Endothelial cell of umbilical vein (primary cell): ENCODE results near the gene SMAD5. TPM values are rescaled to one million over a fixed set of nuclear protein-coding genes. Genes with fewer than 3 reads are reported as not detected.

ENCODE experiments used
- BruUV-seq: library from RNA; stranded (reverse); fragments of 400-500 nt; replicated peaks from 2 replicates; lab custom pipeline; 2021; lab: Mats Ljungman, UMichigan
- CTCF ChIA-PET: fragments of 300-600, 350-600 bp; sonication (Branson Sonifier 250); formaldehyde crosslinking; loops from one replicate; lab custom pipeline; 2021; ENCODE audit warnings: antibody characterized with exemption, inconsistent platforms; lab: Charles Lee
- POLR2A ChIA-PET: fragments of 300-600, 350-600 bp; sonication (Branson Sonifier 250); formaldehyde crosslinking; loops from one replicate; lab custom pipeline; 2021; ENCODE audit warnings: antibody characterized with exemption, inconsistent platforms; lab: Charles Lee
- DNase-seq: peaks from one replicate; pipeline ENCODE4 v3.0.0-alpha.2; 2011; ENCODE audit warnings: low read depth, low spot score
- FAIRE-seq: peaks from 2 replicates; lab custom pipeline; 2011; peaks lifted over from hg19 to GRCh38; lab: Jason Lieb, UNC
- H2AFZ ChIP-seq: 2 replicates; pipeline ENCODE4 v1.6.0; 2012; ENCODE audit warnings: low read depth, low read length, control low read depth, inconsistent platforms
- H3K27ac ChIP-seq: 2 replicates; pipeline ENCODE4 v1.5.1; 2011; ENCODE audit warnings: low read depth, mild to moderate bottlenecking, control low read depth, low read length, moderate library complexity; ENCODE audit not compliant: insufficient read depth
- H3K27me3 ChIP-seq, 2 experiments: 2 replicates each; pipeline versions ENCODE4 v1.6.0 to v1.6.1; 2011; ENCODE audit warnings: low read length in 2 of 2, mixed read lengths in 1 of 2; ENCODE audit not compliant: control insufficient read depth in 2 of 2, insufficient read depth in 2 of 2
- H3K36me3 ChIP-seq, 2 experiments: 2 replicates in 1 of 2; 3 replicates in 1 of 2; pipeline ENCODE4 v1.5.1; 2011; ENCODE audit warnings: low read length in 2 of 2, mild to moderate bottlenecking in 1 of 2, moderate library complexity in 1 of 2; ENCODE audit not compliant: control insufficient read depth in 2 of 2, insufficient read depth in 2 of 2; ENCODE audit errors: extremely low read depth in 1 of 2
- H3K4me1 ChIP-seq: 3 replicates; pipeline ENCODE4 v1.5.1; 2011; ENCODE audit warnings: mild to moderate bottlenecking, low read length; ENCODE audit not compliant: control insufficient read depth, insufficient read depth; ENCODE audit errors: extremely low read depth
- H3K4me2 ChIP-seq: 2 replicates; pipeline ENCODE4 v1.6.1; 2011; ENCODE audit warnings: low read length, control low read depth, mixed read lengths; ENCODE audit not compliant: insufficient read depth
- H3K4me3 ChIP-seq, 3 experiments: fragments of 200-600 bp in 1 of 3; sonication (generic), shearing (Covaris generic) in 1 of 3; replicated peaks in 1 of 3; 2 replicates each; pipeline ENCODE4 v1.5.1; 2011 to 2016; ENCODE audit warnings: control low read depth in 3 of 3, low read length in 3 of 3, mild to moderate bottlenecking in 2 of 3, inconsistent platforms in 1 of 3, low read depth in 1 of 3, moderate library complexity in 1 of 3; ENCODE audit not compliant: insufficient read depth in 1 of 3
- H3K79me2 ChIP-seq: 2 replicates; pipeline ENCODE4 v1.6.0; 2012; ENCODE audit warnings: low read length, inconsistent platforms; ENCODE audit not compliant: control insufficient read depth, insufficient read depth
- H3K9ac ChIP-seq: replicated peaks from 2 replicates; pipeline ENCODE3; 2011; ENCODE audit warnings: low read length, control low read depth; ENCODE audit not compliant: insufficient read depth; ENCODE audit errors: extremely low read depth
- H3K9me1 ChIP-seq: replicated peaks from 3 replicates; pipeline ENCODE4 v1.6.0; 2011; ENCODE audit warnings: mild to moderate bottlenecking, low read length; ENCODE audit not compliant: control insufficient read depth, insufficient read depth; ENCODE audit errors: extremely low read depth
- H3K9me3 ChIP-seq: replicated peaks from 2 replicates; pipeline ENCODE4 v1.5.1; 2012; ENCODE audit warnings: low read length, inconsistent platforms; ENCODE audit not compliant: control insufficient read depth, insufficient read depth
- H4K20me1 ChIP-seq: replicated peaks from 2 replicates; pipeline ENCODE3; 2011; ENCODE audit warnings: mild to moderate bottlenecking, low read length; ENCODE audit not compliant: control insufficient read depth, insufficient read depth; ENCODE audit errors: extremely low read depth
- CTCF ChIP-seq, 2 donors: IDR thresholded peaks; 1 replicate in 1 of 2; 2 replicates in 1 of 2; pipeline ENCODE4 v1.5.1; 2011; ENCODE audit warnings: low read length in 2 of 2, mild to moderate bottlenecking in 2 of 2, moderate library complexity in 2 of 2, control low read depth in 1 of 2, inconsistent platforms in 1 of 2, low read depth in 1 of 2; ENCODE audit not compliant: insufficient read depth in 1 of 2; ENCODE audit errors: extremely low read depth in 1 of 2
- EZH2 ChIP-seq: IDR thresholded peaks from 2 replicates; pipeline ENCODE4 v1.6.1; 2012; ENCODE audit warnings: borderline replicate concordance, low read depth, mild to moderate bottlenecking, moderate library complexity, low read length, inconsistent platforms; ENCODE audit not compliant: severe bottlenecking
- FOS ChIP-seq: IDR thresholded peaks from 2 replicates; pipeline ENCODE4 v1.6.1; 2011; ENCODE audit warnings: mild to moderate bottlenecking, low read length, moderate library complexity, borderline replicate concordance; ENCODE audit not compliant: insufficient read depth
- GATA2 ChIP-seq: IDR thresholded peaks from 2 replicates; pipeline ENCODE4 v1.7.0; 2011; ENCODE audit warnings: low read depth, mild to moderate bottlenecking, moderate library complexity, mixed read lengths, low read length; ENCODE audit not compliant: insufficient read length, insufficient read depth
- JUN ChIP-seq: IDR thresholded peaks from 2 replicates; pipeline ENCODE4 v1.6.1; 2011; ENCODE audit warnings: borderline replicate concordance, low read depth; ENCODE audit not compliant: insufficient read length, insufficient read depth
- MAX ChIP-seq: IDR thresholded peaks from 2 replicates; pipeline ENCODE4 v1.6.1; 2011; ENCODE audit not compliant: insufficient read depth, insufficient read length
- MYC ChIP-seq: IDR thresholded peaks from one replicate; pipeline ENCODE4 v1.6.1; 2011; ENCODE audit warnings: mild to moderate bottlenecking, low read depth, low read length
- POLR2A ChIP-seq: IDR thresholded peaks from 2 replicates; pipeline ENCODE4 v1.6.1; 2012; ENCODE audit warnings: low read depth, mild to moderate bottlenecking, control low read depth, low read length
- POLR2AphosphoS5 ChIP-seq: IDR thresholded peaks from 2 replicates; pipeline ENCODE4 v1.6.1; 2012; ENCODE audit warnings: low read depth, mild to moderate bottlenecking, control low read depth, low read length, moderate library complexity; ENCODE audit not compliant: insufficient read depth
- dilution Hi-C: fragments of 300-500 bp; cut with MboI; formaldehyde crosslinking; loops from one replicate; pipeline ENCODE4 v1.15.0; 2019; ENCODE audit warnings: low sequenced_read_pairs; ENCODE audit not compliant: extremely low pct_ligation_motif_present
- intact Hi-C: fragments of 100-400 bp; cut with micrococcal nuclease; formaldehyde crosslinking; loops from one replicate; pipeline ENCODE4 v1.10.0; 2022
- polyA plus RNA-seq, 4 experiments: library from polyadenylated mRNA; depleted of rRNA in 3 of 4; stranded (reverse) in 3 of 4; unstranded in 1 of 4; fragments of >200 nt; gene quantifications; 2 replicates each; pipeline versions ENCODE4 v1.2.1 to v1.2.3, GENCODE V29; 2011 to 2012; ENCODE audit warnings: missing spikeins in 1 of 4
- total RNA-seq: library from RNA; stranded (reverse); gene quantifications from 2 replicates; pipeline ENCODE4 v1.2.3, GENCODE V29; 2021

The SMAD5 gene
- total and polyA plus RNA-seq, 2 donors (not counting 3 experiments of a cell fraction or from before 2014, with no cell fraction given), result 26.0 to 66.0 TPM

DNA sequence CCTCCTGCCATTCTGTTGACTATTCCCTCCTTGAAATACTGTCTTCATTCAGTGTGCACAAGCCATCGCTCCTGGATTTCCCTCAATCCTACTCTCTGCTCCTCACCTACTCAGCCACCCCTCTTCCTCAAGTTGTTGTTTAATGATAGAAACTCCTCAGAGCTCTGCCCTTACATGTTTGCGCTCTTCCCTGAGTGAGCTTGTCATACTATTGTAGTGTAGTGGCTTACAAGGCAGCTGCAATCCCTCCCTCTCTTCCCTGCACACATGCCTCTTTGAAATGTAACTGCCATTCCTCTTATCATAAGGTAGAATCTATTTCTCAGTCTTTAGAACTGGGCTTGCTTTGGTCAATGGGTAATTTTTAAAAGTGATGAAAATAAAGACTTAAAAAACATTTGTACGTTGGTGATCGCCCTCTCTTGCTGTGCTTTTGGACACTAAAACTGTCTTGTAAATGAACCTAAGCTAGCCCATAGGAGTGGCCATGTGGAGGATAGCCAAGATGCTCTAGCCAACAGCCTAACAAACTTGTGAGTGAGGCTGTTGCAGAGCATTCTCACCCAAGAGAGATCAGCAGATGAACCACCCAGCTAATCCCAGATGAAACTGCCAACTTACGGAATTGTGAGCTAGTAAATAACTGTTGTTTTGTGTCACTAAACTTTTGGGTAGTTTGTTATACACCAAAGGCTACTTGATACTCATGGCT, 18.1 kb upstream of the SMAD5 start:
- no peaks in the 10 kb centered on the region for H4K20me1 ChIP-seq
- no peak overlapping the region for H3K9ac ChIP-seq
- H3K4me2 ChIP-seq, result no peak overlapping the region
- DNase-seq, result no peak
- H3K79me2 ChIP-seq, result no peaks in the 10 kb centered on the region
- H3K36me3 ChIP-seq, result no peaks in the 10 kb centered on the region
- H3K27me3 ChIP-seq, result peaks cover 15 to 17% of the 10 kb centered on the region in 2 experiments
- dilution Hi-C loops, result no loop called here
- no peaks in the 10 kb centered on the region for H3K9me1 ChIP-seq
- no peaks in the 10 kb centered on the region for H3K9me3 ChIP-seq
- FAIRE-seq, result no peak
- no peak overlapping the region for H2AFZ ChIP-seq
- intact Hi-C loops, result no loop called here
- peaks cover 3% of the 10 kb centered on the region for H3K4me1 ChIP-seq
- no peak for TF ChIP-seq POLR2AphosphoS5
- no peak for TF ChIP-seq MYC
- no peak for TF ChIP-seq GATA2
- ChIA-PET CTCF (interaction anchor here (1.6 kb wide), 1 partner anchor 14 kb away, joined by 6 read pairs; no protein-coding TSS in a partner anchor), POLR2A (no interaction called here)
- BruUV-seq, result no TSS peak
- H3K27ac ChIP-seq, result no peak overlapping the region
- no peak overlapping the region for H3K4me3 ChIP-seq

DNA sequence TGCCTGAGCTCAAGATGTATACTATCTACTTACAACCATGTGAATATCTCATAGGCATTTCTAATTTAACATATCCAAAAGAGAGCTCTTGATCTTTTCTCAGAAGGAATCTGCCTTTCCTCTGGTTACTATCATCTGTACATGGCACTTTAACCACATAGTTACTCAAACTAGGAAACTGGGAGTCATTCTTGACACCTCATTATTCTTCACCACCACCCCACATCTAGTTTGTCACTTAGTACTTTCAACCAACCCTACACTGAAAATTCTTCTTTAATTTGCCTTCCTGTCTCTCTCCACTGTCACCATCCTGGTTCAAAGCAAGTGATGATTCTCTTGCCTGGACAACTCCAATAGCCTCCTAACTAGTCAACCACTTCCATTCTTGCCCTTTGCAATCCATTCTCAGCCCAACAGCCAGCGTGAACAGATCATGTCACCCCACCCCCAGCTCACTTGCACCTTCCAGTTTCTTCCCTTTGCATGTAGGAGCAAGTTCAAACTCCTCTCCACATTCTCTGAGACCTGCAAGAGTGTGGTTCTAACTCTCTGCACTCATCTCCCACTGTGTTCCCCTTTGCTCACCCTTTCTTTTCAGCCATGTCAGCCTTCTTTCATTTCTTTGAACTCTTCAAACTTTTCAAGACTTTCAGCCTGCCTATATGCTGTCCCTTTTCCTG, 17.3 kb upstream of the SMAD5 start:
- FAIRE-seq, result no peak
- BruUV-seq, result no TSS peak
- H3K4me2 ChIP-seq, result no peak overlapping the region
- H3K4me1 ChIP-seq, result peaks cover 3% of the 10 kb centered on the region
- H2AFZ ChIP-seq, result no peak overlapping the region
- no peaks in the 10 kb centered on the region for H4K20me1 ChIP-seq
- H3K4me3 ChIP-seq, result no peak overlapping the region
- peaks cover 12 to 15% of the 10 kb centered on the region in 2 experiments for H3K27me3 ChIP-seq
- ChIA-PET POLR2A (no interaction called here), CTCF (interaction anchor here (1.6 kb wide), 1 partner anchor 14 kb away, joined by 6 read pairs; no protein-coding TSS in a partner anchor)
- no peaks in the 10 kb centered on the region for H3K9me1 ChIP-seq
- TF ChIP-seq EZH2, result no peak
- TF ChIP-seq CTCF (IDR thresholded peaks at IDR 0.05; ENCODE audit: extremely low read depth in 1 of 2, insufficient read depth in 1 of 2, low read depth in 1 of 2, low read length in 2 of 2), result no peak
- no peak for TF ChIP-seq POLR2A
- TF ChIP-seq POLR2AphosphoS5, result no peak
- no peak for TF ChIP-seq GATA2
- no peak for TF ChIP-seq MAX
- TF ChIP-seq JUN, result no peak
- no peak for TF ChIP-seq MYC
- TF ChIP-seq FOS, result no peak
- no peak for DNase-seq
- no peaks in the 10 kb centered on the region for H3K9me3 ChIP-seq
- H3K9ac ChIP-seq, result no peak overlapping the region
- intact Hi-C loops, result no loop called here
- no peaks in the 10 kb centered on the region for H3K79me2 ChIP-seq
- no peak overlapping the region for H3K27ac ChIP-seq
- dilution Hi-C loops, result no loop called here
- H3K36me3 ChIP-seq, result no peaks in the 10 kb centered on the region
